Endothelial cell of umbilical vein (primary cell): Measurements from ENCODE around the gene ROBO4.
A peak's percentile ranks its signal among the peaks of the same experiment; 100 is the strongest.

Source experiments
- CTCF ChIP-seq, 2 donors: IDR thresholded peaks; 1 replicate in 1 of 2; 2 replicates in 1 of 2; pipeline ENCODE4 v1.5.1; 2011; ENCODE audit warnings: low read length in 2 of 2, mild to moderate bottlenecking in 2 of 2, moderate library complexity in 2 of 2, control low read depth in 1 of 2, inconsistent platforms in 1 of 2, low read depth in 1 of 2; ENCODE audit not compliant: insufficient read depth in 1 of 2; ENCODE audit errors: extremely low read depth in 1 of 2
- EZH2 ChIP-seq: IDR thresholded peaks from 2 replicates; pipeline ENCODE4 v1.6.1; 2012; ENCODE audit warnings: borderline replicate concordance, low read depth, mild to moderate bottlenecking, moderate library complexity, low read length, inconsistent platforms; ENCODE audit not compliant: severe bottlenecking
- FOS ChIP-seq: IDR thresholded peaks from 2 replicates; pipeline ENCODE4 v1.6.1; 2011; ENCODE audit warnings: mild to moderate bottlenecking, low read length, moderate library complexity, borderline replicate concordance; ENCODE audit not compliant: insufficient read depth
- GATA2 ChIP-seq: IDR thresholded peaks from 2 replicates; pipeline ENCODE4 v1.7.0; 2011; ENCODE audit warnings: low read depth, mild to moderate bottlenecking, moderate library complexity, mixed read lengths, low read length; ENCODE audit not compliant: insufficient read length, insufficient read depth
- JUN ChIP-seq: IDR thresholded peaks from 2 replicates; pipeline ENCODE4 v1.6.1; 2011; ENCODE audit warnings: borderline replicate concordance, low read depth; ENCODE audit not compliant: insufficient read length, insufficient read depth
- MAX ChIP-seq: IDR thresholded peaks from 2 replicates; pipeline ENCODE4 v1.6.1; 2011; ENCODE audit not compliant: insufficient read depth, insufficient read length
- MYC ChIP-seq: IDR thresholded peaks from one replicate; pipeline ENCODE4 v1.6.1; 2011; ENCODE audit warnings: mild to moderate bottlenecking, low read depth, low read length
- POLR2A ChIP-seq: IDR thresholded peaks from 2 replicates; pipeline ENCODE4 v1.6.1; 2012; ENCODE audit warnings: low read depth, mild to moderate bottlenecking, control low read depth, low read length
- POLR2AphosphoS5 ChIP-seq: IDR thresholded peaks from 2 replicates; pipeline ENCODE4 v1.6.1; 2012; ENCODE audit warnings: low read depth, mild to moderate bottlenecking, control low read depth, low read length, moderate library complexity; ENCODE audit not compliant: insufficient read depth

- TF ChIP-seq MYC (no peak), CTCF (IDR thresholded peaks at IDR 0.05; ENCODE audit: extremely low read depth in 1 of 2, insufficient read depth in 1 of 2, low read depth in 1 of 2, low read length in 2 of 2) (peak; percentile 37 to 40), POLR2A (peak; percentile 16), POLR2AphosphoS5 (no peak), EZH2 (no peak), FOS (no peak), MAX (no peak), GATA2 (no peak), JUN (no peak)
Measured at GRCh38 chr11:124899383-124900145, 1.9 kb upstream of the ROBO4 start.
